A673 (cell line): ENCODE data around the gene PBRM1.

ENCODE experiments used
- EZH2 ChIP-seq: fragments of 200-600 bp; sonication (generic); IDR thresholded peaks from 2 replicates; pipeline ENCODE4 v1.6.1; 2017; ENCODE audit warnings: borderline replicate concordance, low read depth, mild to moderate bottlenecking, mixed read lengths, antibody characterized with exemption, low read length; ENCODE audit not compliant: poor library complexity, severe bottlenecking
- TF ChIP-seq, protein P1 (sequence below): fragments of 300-800, 200-600 bp; sonication (generic); conservative IDR thresholded peaks from 2 replicates; pipeline ENCODE4 v1.5.1; 2017; ENCODE audit warnings: low read depth, mild to moderate bottlenecking, antibody characterized with exemption, low read length, moderate library complexity, mixed read lengths

DNA sequence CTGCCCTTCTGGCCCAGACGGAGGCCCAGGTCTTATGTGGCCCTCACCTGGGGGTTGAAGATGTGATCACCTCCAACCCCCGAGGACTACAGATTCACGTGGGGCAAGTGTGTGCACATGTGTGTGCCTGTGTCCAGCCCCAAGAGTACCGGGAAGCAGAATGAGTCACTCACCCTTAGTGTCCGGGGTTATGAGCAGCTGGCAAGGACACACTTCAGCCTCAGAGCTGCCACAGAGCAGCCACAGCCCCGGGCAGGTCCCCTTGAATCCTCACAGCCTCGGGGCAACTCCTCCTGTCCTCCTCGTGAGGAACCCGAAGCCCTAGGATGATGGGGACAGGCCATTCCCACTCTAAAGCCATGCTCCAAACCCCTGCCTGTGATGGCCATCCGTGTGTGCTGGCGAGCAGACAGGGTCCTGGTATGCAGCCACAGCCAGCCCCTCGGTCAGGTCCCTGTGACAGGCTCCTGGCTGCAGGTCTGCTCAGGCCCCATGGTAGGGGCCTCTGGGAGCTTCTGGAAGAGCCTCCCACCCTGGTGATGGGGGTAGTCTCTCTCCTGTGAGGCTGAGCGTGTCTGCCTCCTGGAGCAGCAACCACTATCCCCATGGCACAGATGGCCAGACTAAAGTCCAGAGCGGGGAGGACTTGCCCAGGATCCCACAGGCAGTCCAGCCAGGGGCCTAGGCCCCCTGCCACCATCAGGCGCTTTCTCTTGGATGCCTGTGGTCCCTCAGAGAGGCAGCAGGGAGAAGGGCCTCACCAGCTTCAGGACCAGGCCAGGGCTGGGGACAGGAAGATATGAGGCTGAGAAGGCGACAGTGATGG is 189.7 kb downstream of the PBRM1 start:
- TF ChIP-seq, protein P1, sequence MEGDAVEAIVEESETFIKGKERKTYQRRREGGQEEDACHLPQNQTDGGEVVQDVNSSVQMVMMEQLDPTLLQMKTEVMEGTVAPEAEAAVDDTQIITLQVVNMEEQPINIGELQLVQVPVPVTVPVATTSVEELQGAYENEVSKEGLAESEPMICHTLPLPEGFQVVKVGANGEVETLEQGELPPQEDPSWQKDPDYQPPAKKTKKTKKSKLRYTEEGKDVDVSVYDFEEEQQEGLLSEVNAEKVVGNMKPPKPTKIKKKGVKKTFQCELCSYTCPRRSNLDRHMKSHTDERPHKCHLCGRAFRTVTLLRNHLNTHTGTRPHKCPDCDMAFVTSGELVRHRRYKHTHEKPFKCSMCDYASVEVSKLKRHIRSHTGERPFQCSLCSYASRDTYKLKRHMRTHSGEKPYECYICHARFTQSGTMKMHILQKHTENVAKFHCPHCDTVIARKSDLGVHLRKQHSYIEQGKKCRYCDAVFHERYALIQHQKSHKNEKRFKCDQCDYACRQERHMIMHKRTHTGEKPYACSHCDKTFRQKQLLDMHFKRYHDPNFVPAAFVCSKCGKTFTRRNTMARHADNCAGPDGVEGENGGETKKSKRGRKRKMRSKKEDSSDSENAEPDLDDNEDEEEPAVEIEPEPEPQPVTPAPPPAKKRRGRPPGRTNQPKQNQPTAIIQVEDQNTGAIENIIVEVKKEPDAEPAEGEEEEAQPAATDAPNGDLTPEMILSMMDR: no peak
- TF ChIP-seq EZH2: no peak
